Mononuclear cell (primary cell): ENCODE data around the gene TIFAB. TPM values are rescaled to one million over a fixed set of nuclear protein-coding genes. Genes with fewer than 3 reads are reported as not detected.

Experiments used
- H3K27me3 ChIP-seq: 2 replicates; pipeline ENCODE4 v1.6.0; 2011; ENCODE audit warnings: low read length, control low read depth; ENCODE audit not compliant: insufficient read depth
- H3K4me1 ChIP-seq: 2 replicates; pipeline ENCODE4 v1.5.1; 2011; ENCODE audit warnings: mild to moderate bottlenecking, low read length, control low read depth; ENCODE audit not compliant: insufficient read depth
- H3K4me3 ChIP-seq: 2 replicates; pipeline ENCODE4 v1.5.1; 2011; ENCODE audit warnings: mild to moderate bottlenecking, low read length, moderate library complexity
- H3K9me3 ChIP-seq: 2 replicates; pipeline ENCODE4 v1.5.1; 2011; ENCODE audit warnings: low read depth, mild to moderate bottlenecking, control low read depth, low read length
- total RNA-seq: library from RNA; depleted of rRNA; stranded (reverse); fragments of >200 nt; gene quantifications from one replicate; pipeline ENCODE4 v1.2.3, GENCODE V29; 2012

The TIFAB gene
- total RNA-seq, 1 donor: under 0.01 TPM

DNA sequence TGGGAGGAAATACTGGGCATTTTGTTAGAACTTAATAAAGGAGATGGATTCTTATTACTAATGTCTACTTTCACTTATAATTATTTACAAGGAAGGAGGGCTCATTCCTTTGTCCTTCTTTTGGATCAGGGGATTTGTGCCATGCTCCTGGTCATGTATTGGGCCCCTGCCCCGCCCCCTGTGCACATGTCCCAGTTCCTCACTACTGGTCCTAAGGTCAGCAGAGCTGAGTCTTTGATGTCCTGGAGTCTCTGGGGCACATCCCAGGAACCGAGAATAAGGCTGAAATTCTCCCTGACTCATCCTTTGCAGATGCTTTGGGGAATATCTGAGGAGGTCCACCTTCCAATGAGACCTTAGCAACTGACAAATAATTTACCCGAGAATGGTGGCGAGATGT is 19.6 kb upstream of the TIFAB start:
- Histone ChIP-seq H3K4me3 (no peak overlapping the region), H3K9me3 (no peaks in the 10 kb centered on the region), H3K4me1 (no peaks in the 10 kb centered on the region), H3K27me3 (peaks cover 20% of the 10 kb centered on the region)

- peaks cover 10% of the 10 kb centered on the region for H3K4me1 ChIP-seq
- peaks cover 22% of the 10 kb centered on the region for H3K27me3 ChIP-seq
- no peaks in the 10 kb centered on the region for H3K9me3 ChIP-seq
Measured at GRCh38 chr5:135469911-135470310, 17.8 kb upstream of the TIFAB start.

GRCh38 chr5:135468541-135468940 is 16.4 kb upstream of the TIFAB start:
- Histone ChIP-seq H3K4me1 (peaks cover 10% of the 10 kb centered on the region), H3K4me3 (no peak overlapping the region), H3K27me3 (peaks cover 22% of the 10 kb centered on the region), H3K9me3 (no peaks in the 10 kb centered on the region)

More at GRCh38 chr5:135469911-135470310, 17.8 kb upstream of the TIFAB start:
- H3K4me3 ChIP-seq: no peak overlapping the region

GRCh38 chr5:135467871-135468485 is 15.8 kb upstream of the TIFAB start:
- no peak overlapping the region for H3K4me3 ChIP-seq
- peaks cover 20% of the 10 kb centered on the region for H3K27me3 ChIP-seq
- H3K9me3 ChIP-seq: no peaks in the 10 kb centered on the region
- H3K4me1 ChIP-seq: peaks cover 10% of the 10 kb centered on the region

- peaks cover 20% of the 10 kb centered on the region for H3K27me3 ChIP-seq
- no peaks in the 10 kb centered on the region for H3K9me3 ChIP-seq
- peaks cover 13% of the 10 kb centered on the region for H3K4me1 ChIP-seq
- H3K4me3 ChIP-seq: no peak overlapping the region
Measured at GRCh38 chr5:135467051-135467625, 15.0 kb upstream of the TIFAB start.

DNA sequence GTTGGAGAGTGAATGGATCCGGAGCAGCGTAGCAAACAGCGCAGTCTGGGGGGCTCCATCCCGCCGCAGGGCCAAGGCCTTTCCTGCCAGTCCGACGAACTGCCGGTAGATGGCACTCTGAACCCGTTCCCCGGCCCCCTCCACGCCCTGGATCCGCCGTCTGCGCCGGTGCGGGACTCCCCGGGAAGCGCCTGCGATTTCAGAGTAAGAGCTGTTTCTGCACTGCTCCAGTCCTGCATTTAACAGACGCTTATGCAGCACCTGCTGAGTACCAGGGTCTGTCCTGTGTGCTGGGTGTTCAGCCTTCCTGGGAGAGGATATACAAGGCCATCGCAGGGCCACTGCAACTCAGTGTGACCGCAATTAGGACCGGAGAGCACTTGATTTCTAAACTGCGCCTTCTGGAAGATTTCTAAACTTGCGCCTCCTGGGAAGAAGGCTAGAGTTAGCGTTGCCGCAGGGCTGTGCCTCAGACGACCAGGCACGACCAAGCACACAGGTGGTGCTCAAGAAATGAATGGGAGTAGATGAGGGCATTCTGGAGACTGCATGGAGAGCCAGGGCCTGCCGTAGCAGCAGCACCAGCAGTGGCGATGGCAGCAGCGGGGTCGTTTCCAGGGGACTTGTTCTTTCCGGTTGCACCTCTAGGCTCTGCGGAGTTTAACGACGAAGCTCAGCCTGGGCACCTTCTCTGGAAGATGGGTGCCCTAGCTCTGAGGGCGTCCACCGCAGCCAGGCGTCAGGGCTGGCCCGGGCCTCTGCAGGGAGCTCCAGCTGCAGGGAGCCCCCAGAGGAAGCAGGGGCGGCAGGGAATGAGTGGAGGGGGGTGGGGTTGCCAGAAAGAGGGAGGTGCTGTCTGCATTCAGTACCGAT is 14.3 kb upstream of the TIFAB start:
- Histone ChIP-seq H3K4me3 (no peak overlapping the region), H3K27me3 (peaks cover 16% of the 10 kb centered on the region), H3K9me3 (no peaks in the 10 kb centered on the region), H3K4me1 (peaks cover 17% of the 10 kb centered on the region)

DNA sequence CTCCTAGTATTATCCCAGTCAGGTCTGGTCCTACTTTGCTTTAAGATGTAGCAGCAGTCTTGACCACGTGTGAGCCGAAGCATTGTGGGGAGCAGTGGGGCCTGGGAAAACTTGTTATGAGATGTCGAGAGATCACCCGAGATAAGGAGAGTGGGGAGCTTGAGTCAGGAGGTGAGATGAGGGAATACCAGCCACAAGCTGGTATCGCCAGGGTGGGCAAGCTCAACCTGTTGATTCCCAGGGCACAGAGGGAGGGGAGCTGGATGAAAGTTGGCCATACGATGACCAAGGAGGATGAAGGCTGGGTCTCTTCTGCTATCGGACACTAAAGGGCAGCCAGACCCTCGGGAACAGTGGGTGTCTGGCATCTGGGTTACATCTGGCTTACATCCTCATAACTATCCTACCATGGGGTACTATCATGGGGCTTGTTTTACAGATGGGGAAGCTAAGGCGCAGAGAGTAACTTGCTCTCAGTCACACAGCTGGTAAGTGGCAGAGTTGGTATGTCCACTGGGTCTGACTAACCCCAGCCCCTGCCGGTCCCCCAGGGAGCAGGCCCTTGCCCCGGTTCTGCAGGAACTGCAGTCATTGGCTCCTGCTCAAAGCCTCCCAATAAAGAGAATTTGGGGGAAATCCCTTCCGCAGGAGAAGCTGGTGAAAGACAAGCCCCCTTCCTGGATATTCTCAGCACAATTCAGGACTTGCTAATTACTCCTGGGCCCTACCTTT is 13.4 kb upstream of the TIFAB start:
- peaks cover 16% of the 10 kb centered on the region for H3K27me3 ChIP-seq
- H3K4me3 ChIP-seq: no peak overlapping the region
- peaks cover 17% of the 10 kb centered on the region for H3K4me1 ChIP-seq
- no peaks in the 10 kb centered on the region for H3K9me3 ChIP-seq

DNA sequence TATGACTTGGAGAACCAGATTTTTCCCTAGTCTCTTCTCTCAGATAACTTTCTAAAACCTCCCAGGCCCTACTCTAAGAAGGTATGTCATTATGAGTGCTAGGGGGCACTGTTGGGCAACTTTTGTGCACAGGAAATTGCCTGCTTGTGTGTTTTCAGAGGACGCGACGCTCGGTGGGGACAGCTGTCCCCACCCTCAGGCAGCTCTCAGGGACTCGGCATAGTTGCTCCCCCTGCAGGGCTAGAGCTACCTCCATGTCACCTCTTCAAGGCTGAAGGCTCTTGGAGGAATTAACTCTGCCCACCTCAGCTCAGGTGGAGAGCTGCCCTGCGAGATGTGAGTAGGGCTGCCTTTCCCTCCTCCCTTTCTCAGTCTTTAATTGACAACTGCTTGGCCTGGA is 10.2 kb upstream of the TIFAB start:
- no peak overlapping the region for H3K4me3 ChIP-seq
- H3K4me1 ChIP-seq: peaks cover 21% of the 10 kb centered on the region
- H3K9me3 ChIP-seq: no peaks in the 10 kb centered on the region
- H3K27me3 ChIP-seq: peaks cover 3% of the 10 kb centered on the region

DNA sequence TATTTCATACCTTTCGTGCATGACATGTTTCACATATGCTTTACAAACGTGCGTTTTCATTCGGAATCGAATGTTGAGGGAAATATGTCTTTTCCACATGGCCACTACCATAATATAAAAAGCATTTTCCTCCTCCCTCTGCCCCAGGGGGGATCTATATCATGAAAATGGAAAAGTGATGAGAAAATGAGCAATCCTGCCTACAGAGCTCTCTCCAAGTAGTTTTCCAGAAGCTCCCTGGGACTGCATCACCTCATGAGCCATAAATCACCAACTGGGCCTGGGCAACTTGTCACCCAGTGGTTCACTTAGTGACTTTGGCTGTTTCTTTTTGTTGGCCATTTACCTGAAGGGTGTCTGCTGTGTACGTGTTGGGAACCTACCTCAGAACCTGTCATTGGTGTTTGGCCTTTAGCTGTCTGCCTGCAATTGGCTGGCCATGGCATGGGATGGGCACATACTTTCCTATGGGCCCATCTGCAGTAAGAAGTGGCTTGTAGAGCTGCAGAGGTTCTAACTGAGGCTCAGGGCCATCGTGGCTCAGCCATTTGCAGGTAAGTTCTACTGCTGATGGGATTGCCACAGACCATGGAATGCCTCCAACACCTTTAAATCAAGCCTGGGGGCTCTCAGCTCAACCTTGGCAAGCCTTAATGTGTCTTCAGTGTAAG is 9.5 kb upstream of the TIFAB start:
- peaks cover 27% of the 10 kb centered on the region for H3K4me1 ChIP-seq
- H3K4me3 ChIP-seq: no peak overlapping the region
- peaks cover 3% of the 10 kb centered on the region for H3K27me3 ChIP-seq
- no peaks in the 10 kb centered on the region for H3K9me3 ChIP-seq

GRCh38 chr5:135460246-135461033 is 8.3 kb upstream of the TIFAB start:
- Histone ChIP-seq H3K9me3 (no peaks in the 10 kb centered on the region), H3K4me1 (peaks cover 30% of the 10 kb centered on the region), H3K4me3 (no peak overlapping the region), H3K27me3 (no peaks in the 10 kb centered on the region)

DNA sequence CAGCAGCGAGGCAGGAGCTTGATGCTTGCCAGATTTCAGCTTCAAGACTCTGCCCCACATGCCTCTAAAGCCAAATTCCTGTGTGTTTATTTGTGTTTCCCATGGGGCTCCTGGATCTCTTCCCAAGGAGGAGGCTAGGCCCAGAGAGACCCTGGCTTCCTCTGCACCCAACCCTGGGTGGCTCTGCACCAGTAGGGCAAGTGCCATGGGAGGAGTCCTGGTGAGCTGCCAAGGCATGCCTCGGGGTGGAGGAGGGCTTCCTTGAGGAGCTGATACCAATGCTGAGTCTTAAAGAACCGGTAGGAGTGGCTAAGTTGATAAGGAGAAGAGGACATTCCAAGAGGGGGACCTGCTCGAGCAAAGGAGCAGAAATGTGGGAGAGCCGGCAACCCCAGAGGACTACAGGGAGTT is 6.8 kb upstream of the TIFAB start:
- H3K4me3 ChIP-seq: no peak overlapping the region
- H3K27me3 ChIP-seq: no peaks in the 10 kb centered on the region
- H3K9me3 ChIP-seq: no peaks in the 10 kb centered on the region
- H3K4me1 ChIP-seq: peaks cover 38% of the 10 kb centered on the region

DNA sequence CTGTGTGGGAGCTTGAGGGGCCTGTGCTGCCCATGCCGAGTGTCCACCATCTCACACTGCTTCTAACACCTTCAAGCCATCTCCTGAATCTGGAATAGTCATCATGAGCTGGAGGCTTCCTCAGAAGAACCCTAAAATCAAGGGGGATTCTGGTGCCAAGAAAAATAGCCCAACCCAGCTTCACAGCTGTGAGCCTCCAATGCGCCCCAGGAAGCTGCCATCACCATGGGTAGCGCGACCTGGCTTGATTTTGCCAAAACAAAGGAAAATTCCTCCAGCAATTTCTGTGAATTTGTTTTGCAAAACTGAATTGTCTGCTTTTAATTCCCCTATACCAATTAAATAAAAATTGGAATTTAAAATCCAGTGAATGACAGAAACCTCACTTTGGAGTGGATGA is 6.2 kb upstream of the TIFAB start:
- Histone ChIP-seq H3K27me3 (no peaks in the 10 kb centered on the region), H3K9me3 (no peaks in the 10 kb centered on the region), H3K4me1 (peaks cover 38% of the 10 kb centered on the region), H3K4me3 (no peak overlapping the region)

DNA sequence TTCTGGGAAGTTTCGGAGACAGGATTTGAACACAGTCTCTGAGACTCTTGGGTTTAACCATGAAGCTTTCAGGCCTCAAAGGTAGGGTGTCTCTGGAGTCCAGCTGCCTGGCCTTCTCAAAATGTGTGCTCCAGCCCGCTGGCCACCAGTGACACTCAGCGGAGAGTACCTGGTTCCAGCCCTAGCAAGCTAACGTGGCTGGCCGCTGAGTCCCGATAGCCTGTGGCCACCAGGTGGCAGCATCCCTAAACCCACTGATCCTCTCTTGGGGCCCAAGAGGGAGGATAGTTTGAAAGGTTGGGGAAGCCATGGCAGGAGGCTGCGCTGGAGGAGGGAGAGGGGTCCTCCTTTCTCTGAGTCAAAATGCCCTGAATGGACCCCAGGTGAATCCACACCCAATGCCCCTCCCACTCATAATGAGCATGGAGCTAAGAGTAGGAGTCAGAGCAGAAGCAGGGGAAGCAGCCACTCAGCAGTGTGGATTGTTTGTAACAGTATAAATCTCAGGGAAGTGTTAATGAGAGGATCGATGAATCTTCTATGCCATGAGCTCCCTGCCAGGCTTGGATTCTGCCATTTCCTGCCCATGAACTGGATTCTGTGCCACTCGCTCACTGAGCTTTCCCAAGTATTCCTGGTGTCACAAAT is 5.4 kb upstream of the TIFAB start:
- Histone ChIP-seq H3K4me3 (no peak overlapping the region), H3K27me3 (no peaks in the 10 kb centered on the region), H3K4me1 (peaks cover 43% of the 10 kb centered on the region), H3K9me3 (no peaks in the 10 kb centered on the region)
